ENCODE data around the gene TRIO.
"Not testable (repeated sequence)": the region's sequence is repeated elsewhere in the genome, so short reads cannot be mapped to it uniquely, and the experiment has no call there.

The TRIO gene

GRCh38 chr5:14366763-14367162 lies 223.6 kb downstream of the TRIO start:
- no peak for DNase-seq

- DNase-seq, result no peak
Observed at GRCh38 chr5:14367364-14367763, 224.2 kb downstream of the TRIO start.

GRCh38 chr5:14369780-14370179 lies 226.6 kb downstream of the TRIO start:
- DNase-seq, result no peak

- DNase-seq, result no peak
Observed at GRCh38 chr5:14370386-14370785, 227.2 kb downstream of the TRIO start.

GRCh38 chr5:14373685-14374084 lies 230.5 kb downstream of the TRIO start:
- no peak for DNase-seq

- DNase-seq, result no peak
Observed at GRCh38 chr5:14374100-14374499, 231.0 kb downstream of the TRIO start.

GRCh38 chr5:14376789-14377188 lies 233.6 kb downstream of the TRIO start:
- no peak for DNase-seq

- no peak for DNase-seq
Observed at GRCh38 chr5:14379739-14380497, 236.8 kb downstream of the TRIO start.

- no peak for DNase-seq
Observed at GRCh38 chr5:14380712-14381111, 237.6 kb downstream of the TRIO start.

- no peak for DNase-seq
Observed at GRCh38 chr5:14382640-14383039, 239.5 kb downstream of the TRIO start.

- no peak for DNase-seq
Observed at GRCh38 chr5:14383923-14384322, 240.8 kb downstream of the TRIO start.

- no peak for DNase-seq
Observed at GRCh38 chr5:14385019-14385418, 241.9 kb downstream of the TRIO start.

GRCh38 chr5:14386884-14387624 lies 243.9 kb downstream of the TRIO start:
- DNase-seq, result no peak

- no peak for DNase-seq
Observed at GRCh38 chr5:14388741-14389140, 245.6 kb downstream of the TRIO start.

GRCh38 chr5:14392552-14392951 lies 249.4 kb downstream of the TRIO start:
- DNase-seq, result not testable (repeated sequence)

- no peak for DNase-seq
Observed at GRCh38 chr5:14394365-14394764, 251.2 kb downstream of the TRIO start.

- no peak for DNase-seq
Observed at GRCh38 chr5:14395411-14395810, 252.3 kb downstream of the TRIO start.

GRCh38 chr5:14396066-14396465 lies 252.9 kb downstream of the TRIO start:
- no peak for DNase-seq

GRCh38 chr5:14396737-14397136 lies 253.6 kb downstream of the TRIO start:
- no peak for DNase-seq

- DNase-seq, result no peak
Observed at GRCh38 chr5:14397717-14398116, 254.6 kb downstream of the TRIO start.

- peak; percentile 56 for DNase-seq
Observed at GRCh38 chr5:14399054-14399692, 256.0 kb downstream of the TRIO start.

GRCh38 chr5:14400085-14400484 lies 256.9 kb downstream of the TRIO start:
- DNase-seq, result no peak

GRCh38 chr5:14400611-14401010 lies 257.5 kb downstream of the TRIO start:
- no peak for DNase-seq

- no peak for DNase-seq
Observed at GRCh38 chr5:14401639-14402038, 258.5 kb downstream of the TRIO start.

All from suppressor macrophage treated with lipopolysaccharide for 4 hours (primary cell).